Activated CD4-positive, alpha-beta memory T cell treated with anti-CD3 and anti-CD28 coated beads, Interleukin-2, amount 10 ng/mL, durations not matched to agents 7 days and 5 days (primary cell): ENCODE measurements around the gene NEU2. TPM values are rescaled to one million over a fixed set of nuclear protein-coding genes. Genes with fewer than 3 reads are reported as not detected.

ENCODE experiments used
- CTCF ChIA-PET: fragments of 350-600 bp; sonication (Branson Sonifier 250); formaldehyde crosslinking; loops from one replicate; lab custom pipeline; 2021; ENCODE audit warnings: antibody characterized with exemption, inconsistent platforms; lab: Charles Lee
- POLR2A ChIA-PET: fragments of 350-600 bp; sonication (Branson Sonifier 250); formaldehyde crosslinking; loops from one replicate; lab custom pipeline; 2021; ENCODE audit warnings: antibody characterized with exemption; lab: Charles Lee
- DNase-seq: peaks from one replicate; pipeline ENCODE4 v3.0.0-alpha.2; 2020
- H3K27ac Mint-ChIP-seq: one replicate; pipeline ENCODE4 v1.8.0; 2021; ENCODE audit warnings: mild to moderate bottlenecking, mixed read lengths
- H3K27me3 Mint-ChIP-seq: one replicate; pipeline ENCODE4 v1.8.0; 2021; ENCODE audit warnings: mixed read lengths
- H3K36me3 Mint-ChIP-seq: one replicate; pipeline ENCODE4 v1.8.0; 2021; ENCODE audit warnings: low read depth, mixed read lengths
- H3K4me1 Mint-ChIP-seq: one replicate; pipeline ENCODE4 v1.8.0; 2021; ENCODE audit warnings: mixed read lengths
- H3K4me3 Mint-ChIP-seq: one replicate; pipeline ENCODE4 v1.8.0; 2021; ENCODE audit warnings: mild to moderate bottlenecking, mixed read lengths
- H3K9me3 Mint-ChIP-seq: one replicate; pipeline ENCODE4 v1.8.0; 2021; ENCODE audit warnings: mixed read lengths
- total RNA-seq, 2 experiments: library from RNA; stranded (reverse); gene quantifications; one replicate each; pipeline ENCODE4 v1.2.3, GENCODE V29; 2021

Gene NEU2
- total RNA-seq, 2 experiments from 2014 or later, result not detected

GRCh38 chr2:233002829-233003657 is 29.4 kb upstream of the NEU2 start:
- ChIA-PET POLR2A (no interaction called here), CTCF (no interaction called here)
- Mint-ChIP-seq H3K36me3 (no peaks in the 10 kb centered on the region), H3K27me3 (peaks cover 2% of the 10 kb centered on the region), H3K4me3 (no peak overlapping the region), H3K4me1 (no peaks in the 10 kb centered on the region), H3K27ac (no peak overlapping the region), H3K9me3 (no peaks in the 10 kb centered on the region)
- no peak for DNase-seq

GRCh38 chr2:233003658-233004555 is 28.6 kb upstream of the NEU2 start:
- no peak overlapping the region for H3K4me3 Mint-ChIP-seq
- CTCF ChIA-PET, result no interaction called here
- no peaks in the 10 kb centered on the region for H3K4me1 Mint-ChIP-seq
- H3K9me3 Mint-ChIP-seq, result no peaks in the 10 kb centered on the region
- H3K27me3 Mint-ChIP-seq, result peaks cover 4% of the 10 kb centered on the region
- DNase-seq, result no peak
- POLR2A ChIA-PET, result no interaction called here
- no peak overlapping the region for H3K27ac Mint-ChIP-seq
- H3K36me3 Mint-ChIP-seq, result no peaks in the 10 kb centered on the region

GRCh38 chr2:233005096-233005495 is 27.4 kb upstream of the NEU2 start:
- H3K4me1 Mint-ChIP-seq, result no peaks in the 10 kb centered on the region
- DNase-seq, result no peak
- no peaks in the 10 kb centered on the region for H3K36me3 Mint-ChIP-seq
- no peak overlapping the region for H3K27ac Mint-ChIP-seq
- no peaks in the 10 kb centered on the region for H3K9me3 Mint-ChIP-seq
- no peak overlapping the region for H3K4me3 Mint-ChIP-seq
- H3K27me3 Mint-ChIP-seq, result peaks cover 4% of the 10 kb centered on the region
- ChIA-PET POLR2A (no interaction called here), CTCF (no interaction called here)

- Mint-ChIP-seq H3K9me3 (no peaks in the 10 kb centered on the region), H3K27me3 (peaks cover 4% of the 10 kb centered on the region), H3K36me3 (no peaks in the 10 kb centered on the region), H3K4me3 (no peak overlapping the region), H3K4me1 (no peaks in the 10 kb centered on the region), H3K27ac (no peak overlapping the region)
- ChIA-PET CTCF (no interaction called here), POLR2A (no interaction called here)
- DNase-seq, result no peak
Observed at GRCh38 chr2:233006648-233007047, 25.8 kb upstream of the NEU2 start.

- Mint-ChIP-seq H3K27me3 (peaks cover 4% of the 10 kb centered on the region), H3K27ac (no peak overlapping the region), H3K9me3 (no peaks in the 10 kb centered on the region), H3K4me3 (no peak overlapping the region), H3K4me1 (no peaks in the 10 kb centered on the region), H3K36me3 (no peaks in the 10 kb centered on the region)
- CTCF ChIA-PET, result no interaction called here
- POLR2A ChIA-PET, result no interaction called here
- DNase-seq, result no peak
Observed at GRCh38 chr2:233007270-233007669, 25.2 kb upstream of the NEU2 start.

GRCh38 chr2:233007739-233008138 is 24.7 kb upstream of the NEU2 start:
- CTCF ChIA-PET, result no interaction called here
- H3K9me3 Mint-ChIP-seq, result no peaks in the 10 kb centered on the region
- DNase-seq, result no peak
- no peak overlapping the region for H3K27ac Mint-ChIP-seq
- POLR2A ChIA-PET, result no interaction called here
- H3K4me1 Mint-ChIP-seq, result no peaks in the 10 kb centered on the region
- no peaks in the 10 kb centered on the region for H3K36me3 Mint-ChIP-seq
- peaks cover 4% of the 10 kb centered on the region for H3K27me3 Mint-ChIP-seq
- H3K4me3 Mint-ChIP-seq, result no peak overlapping the region

- POLR2A ChIA-PET, result no interaction called here
- Mint-ChIP-seq H3K27ac (no peak overlapping the region), H3K36me3 (no peaks in the 10 kb centered on the region), H3K27me3 (peaks cover 4% of the 10 kb centered on the region), H3K9me3 (no peaks in the 10 kb centered on the region), H3K4me3 (no peak overlapping the region), H3K4me1 (no peaks in the 10 kb centered on the region)
- CTCF ChIA-PET, result no interaction called here
- DNase-seq, result no peak
Observed at GRCh38 chr2:233009661-233010060, 22.8 kb upstream of the NEU2 start.

- ChIA-PET CTCF (no interaction called here), POLR2A (no interaction called here)
- H3K27me3 Mint-ChIP-seq, result peaks cover 4% of the 10 kb centered on the region
- no peaks in the 10 kb centered on the region for H3K4me1 Mint-ChIP-seq
- no peak overlapping the region for H3K27ac Mint-ChIP-seq
- DNase-seq, result no peak
- H3K36me3 Mint-ChIP-seq, result no peaks in the 10 kb centered on the region
- H3K9me3 Mint-ChIP-seq, result no peaks in the 10 kb centered on the region
- no peak overlapping the region for H3K4me3 Mint-ChIP-seq
Observed at GRCh38 chr2:233010569-233011267, 21.8 kb upstream of the NEU2 start.

- ChIA-PET POLR2A (no interaction called here), CTCF (no interaction called here)
- H3K4me3 Mint-ChIP-seq, result no peak overlapping the region
- H3K9me3 Mint-ChIP-seq, result no peaks in the 10 kb centered on the region
- no peaks in the 10 kb centered on the region for H3K36me3 Mint-ChIP-seq
- no peak for DNase-seq
- H3K27ac Mint-ChIP-seq, result no peak overlapping the region
- H3K27me3 Mint-ChIP-seq, result peaks cover 4% of the 10 kb centered on the region
- H3K4me1 Mint-ChIP-seq, result no peaks in the 10 kb centered on the region
Observed at GRCh38 chr2:233011268-233011650, 21.2 kb upstream of the NEU2 start.

GRCh38 chr2:233011702-233012131 is 20.8 kb upstream of the NEU2 start:
- Mint-ChIP-seq H3K27ac (no peak overlapping the region), H3K36me3 (no peaks in the 10 kb centered on the region), H3K27me3 (peaks cover 4% of the 10 kb centered on the region), H3K4me1 (no peaks in the 10 kb centered on the region), H3K4me3 (no peak overlapping the region), H3K9me3 (no peaks in the 10 kb centered on the region)
- DNase-seq, result no peak
- CTCF ChIA-PET, result no interaction called here
- POLR2A ChIA-PET, result no interaction called here

- peaks cover 4% of the 10 kb centered on the region for H3K27me3 Mint-ChIP-seq
- POLR2A ChIA-PET, result no interaction called here
- H3K36me3 Mint-ChIP-seq, result no peaks in the 10 kb centered on the region
- DNase-seq, result no peak
- H3K9me3 Mint-ChIP-seq, result no peaks in the 10 kb centered on the region
- H3K27ac Mint-ChIP-seq, result no peak overlapping the region
- no peak overlapping the region for H3K4me3 Mint-ChIP-seq
- CTCF ChIA-PET, result no interaction called here
- H3K4me1 Mint-ChIP-seq, result no peaks in the 10 kb centered on the region
Observed at GRCh38 chr2:233012301-233012971, 20.0 kb upstream of the NEU2 start.

GRCh38 chr2:233013027-233013461 is 19.4 kb upstream of the NEU2 start, which contains the start of gene NGEF:
Gene NGEF, minus strand, starts transcription at chr2:233013256. Its CDS starts 38,366 bp downstream, at chr2:232974890.
- no peak within 1 kb of the TSS for H3K27ac Mint-ChIP-seq
- POLR2A ChIA-PET, result no interaction called here
- no peaks in the 10 kb centered on the region for H3K4me1 Mint-ChIP-seq
- peaks cover 2% of the 10 kb centered on the region for H3K27me3 Mint-ChIP-seq
- CTCF ChIA-PET, result no interaction called here
- H3K4me3 Mint-ChIP-seq, result no peak within 1 kb of the TSS
- H3K9me3 Mint-ChIP-seq, result no peaks in the 10 kb centered on the region
- DNase-seq, result no peak
- H3K36me3 Mint-ChIP-seq, result no peaks in the 10 kb centered on the region
